GM18868 (cell line): ENCODE measurements around the gene CES3.

Experiments
- ATAC-seq: cut with Tn5 transposase; IDR thresholded peaks from one replicate; pipeline ENCODE4 v1.9.1; 2021; ENCODE audit warnings: mild to moderate bottlenecking, moderate library complexity; ENCODE audit not compliant: unreplicated experiment

Gene CES3

GRCh38 chr16:66926171-66926947 lies 34.7 kb upstream of the CES3 start:
- no peak for ATAC-seq

GRCh38 chr16:66926961-66927436 lies 34.1 kb upstream of the CES3 start:
- ATAC-seq = no peak

- ATAC-seq = no peak
These were observed 33.0 kb upstream of the CES3 start for GRCh38 chr16:66927918-66928649.

GRCh38 chr16:66928702-66929388 lies 32.2 kb upstream of the CES3 start:
- ATAC-seq = no peak

DNA sequence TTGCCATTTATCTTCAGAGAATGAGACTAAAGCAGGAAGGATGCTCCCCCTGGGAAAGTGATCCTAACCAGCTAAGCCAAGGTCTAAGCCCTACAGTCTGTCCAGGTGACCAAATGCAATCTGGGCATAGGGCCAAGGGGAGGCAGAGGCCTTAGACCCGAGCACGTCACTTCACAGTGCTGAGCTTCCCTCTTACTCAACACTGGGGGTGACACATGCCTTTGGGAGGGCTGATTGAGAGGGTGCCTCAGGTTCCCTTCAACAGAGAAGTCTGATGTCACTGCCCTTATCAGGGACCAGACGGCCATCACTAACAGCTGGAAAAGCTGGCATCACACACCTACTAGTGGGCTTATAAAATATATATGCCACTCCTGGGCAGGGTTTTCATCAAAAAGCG lies 30.9 kb upstream of the CES3 start:
- ATAC-seq = no peak

DNA sequence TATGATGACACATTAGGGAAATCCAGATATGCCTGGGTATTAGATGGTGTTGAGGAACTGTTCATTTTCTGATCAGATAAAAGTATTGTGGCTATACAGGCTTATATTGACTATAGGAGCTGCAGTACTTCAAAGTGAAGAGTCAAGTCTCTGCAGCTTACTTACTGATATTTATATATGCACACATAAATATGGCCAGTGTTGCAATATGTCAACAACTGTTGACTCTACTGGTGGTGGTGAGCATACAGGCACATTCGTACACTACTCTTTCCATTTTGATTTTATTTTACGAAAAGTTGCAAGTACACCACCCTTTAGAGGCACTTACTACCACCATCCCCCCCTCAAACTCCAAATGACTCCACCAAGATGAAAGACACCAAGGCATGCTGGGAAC lies 29.4 kb upstream of the CES3 start:
- no peak for ATAC-seq

DNA sequence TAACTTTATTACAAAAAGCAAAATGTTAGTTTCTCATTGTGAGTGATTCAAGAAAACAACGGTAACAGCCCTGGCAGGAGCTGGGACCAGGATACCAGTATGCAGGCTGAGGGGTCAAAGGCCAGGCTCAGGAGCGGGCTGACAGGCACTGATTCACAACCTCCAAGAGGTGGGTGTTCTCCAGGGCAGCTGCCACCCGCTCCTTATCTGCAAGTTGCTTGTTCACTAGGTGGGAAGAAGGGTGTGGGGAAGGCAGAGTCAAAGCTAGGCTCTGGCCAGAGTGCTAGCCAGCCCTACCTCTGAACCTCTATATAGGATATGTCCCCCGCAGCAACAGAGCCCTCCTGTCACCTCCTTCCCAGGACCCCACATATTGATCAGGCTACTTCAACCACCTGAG lies 29.0 kb upstream of the CES3 start:
- ATAC-seq = no peak

- ATAC-seq = no peak
These were observed 27.3 kb upstream of the CES3 start for GRCh38 chr16:66933776-66934137.

GRCh38 chr16:66934138-66934838 lies 26.8 kb upstream of the CES3 start, which contains the start of gene CIAO2B:
CIAO2B (minus strand) TSS chr16:66934402; CDS start chr16:66934364, 38 bp downstream.
- ATAC-seq = peak; percentile 84

GRCh38 chr16:66934839-66935313 lies 26.2 kb upstream of the CES3 start:
- peak; percentile 12 for ATAC-seq

GRCh38 chr16:66935314-66936011 lies 25.6 kb upstream of the CES3 start, which contains the start of gene CES2:
CES2 (plus strand) TSS chr16:66935516; CDS start chr16:66935636, 120 bp downstream.
- ATAC-seq = no peak

- no peak for ATAC-seq
These were observed 24.6 kb upstream of the CES3 start for GRCh38 chr16:66936462-66936861.

GRCh38 chr16:66936889-66937554 lies 24.0 kb upstream of the CES3 start:
- no peak for ATAC-seq

DNA sequence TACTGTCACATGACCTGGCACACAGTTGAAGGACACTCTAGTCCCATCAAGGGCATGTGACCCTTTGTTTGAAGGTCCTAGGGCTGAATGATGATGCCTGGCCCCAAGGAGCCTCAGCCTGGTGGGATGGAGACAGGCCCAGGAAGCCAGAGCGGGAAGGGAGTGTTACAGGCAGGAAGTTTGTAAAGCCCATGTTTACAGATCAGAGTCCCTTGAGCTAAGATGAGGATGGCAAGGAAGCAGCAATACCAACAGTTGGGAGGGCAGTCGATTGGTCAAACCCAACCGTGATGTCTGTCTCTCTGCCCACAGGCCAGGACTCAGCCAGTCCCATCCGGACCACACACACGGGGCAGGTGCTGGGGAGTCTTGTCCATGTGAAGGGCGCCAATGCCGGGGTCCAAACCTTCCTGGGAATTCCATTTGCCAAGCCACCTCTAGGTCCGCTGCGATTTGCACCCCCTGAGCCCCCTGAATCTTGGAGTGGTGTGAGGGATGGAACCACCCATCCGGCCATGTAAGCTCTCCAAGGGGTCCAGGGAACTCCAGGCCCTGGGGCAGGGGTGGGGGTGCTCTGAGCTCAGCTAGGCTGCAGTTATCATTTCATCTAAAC lies 23.2 kb upstream of the CES3 start:
- ATAC-seq = no peak

DNA sequence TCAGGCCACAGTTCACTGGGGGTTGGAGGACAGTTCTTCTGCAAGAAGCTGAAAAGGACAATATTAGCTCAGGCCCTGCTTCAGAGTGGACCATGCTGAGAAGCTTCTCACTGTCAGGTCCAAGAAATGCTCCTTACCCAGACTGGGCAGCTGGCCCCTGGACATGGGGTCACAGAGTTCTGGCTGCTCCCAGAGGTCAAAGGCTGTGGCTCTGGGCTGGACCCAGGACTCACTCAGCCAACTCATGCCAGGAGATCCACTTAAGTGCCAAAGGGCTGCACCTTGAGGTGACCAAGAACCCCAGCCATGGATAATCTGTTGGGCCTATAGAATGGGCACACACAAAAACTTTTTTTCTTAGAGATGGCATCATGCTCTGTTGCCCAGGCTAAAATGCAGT lies 21.7 kb upstream of the CES3 start:
- no peak for ATAC-seq

DNA sequence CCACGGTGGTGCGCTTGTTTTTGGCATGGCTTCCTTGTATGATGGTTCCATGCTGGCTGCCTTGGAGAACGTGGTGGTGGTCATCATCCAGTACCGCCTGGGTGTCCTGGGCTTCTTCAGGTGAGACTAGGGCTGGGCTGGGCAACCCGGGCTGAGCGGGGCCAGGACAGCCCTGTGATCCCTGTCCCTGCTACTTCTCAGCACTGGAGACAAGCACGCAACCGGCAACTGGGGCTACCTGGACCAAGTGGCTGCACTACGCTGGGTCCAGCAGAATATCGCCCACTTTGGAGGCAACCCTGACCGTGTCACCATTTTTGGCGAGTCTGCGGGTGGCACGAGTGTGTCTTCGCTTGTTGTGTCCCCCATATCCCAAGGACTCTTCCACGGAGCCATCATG lies 20.8 kb upstream of the CES3 start:
- ATAC-seq = no peak

DNA sequence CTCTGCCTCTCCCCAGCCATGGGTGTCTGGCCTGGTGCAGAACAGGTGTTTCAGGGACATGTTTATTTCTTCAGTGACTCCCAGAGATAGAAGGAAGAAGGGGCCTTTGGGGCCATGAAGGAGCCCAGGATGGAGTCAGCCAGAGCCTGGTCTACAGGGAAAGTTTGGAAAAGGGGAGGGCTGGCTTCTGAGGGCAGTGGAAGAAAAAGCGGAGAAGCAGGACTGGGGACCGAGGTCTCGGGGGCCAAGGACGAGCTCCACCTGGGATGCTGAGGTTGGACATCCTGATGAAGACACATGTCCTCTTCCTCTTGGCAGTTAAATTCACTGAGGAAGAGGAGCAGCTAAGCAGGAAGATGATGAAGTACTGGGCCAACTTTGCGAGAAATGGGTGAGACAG lies 18.1 kb upstream of the CES3 start:
- ATAC-seq = no peak

DNA sequence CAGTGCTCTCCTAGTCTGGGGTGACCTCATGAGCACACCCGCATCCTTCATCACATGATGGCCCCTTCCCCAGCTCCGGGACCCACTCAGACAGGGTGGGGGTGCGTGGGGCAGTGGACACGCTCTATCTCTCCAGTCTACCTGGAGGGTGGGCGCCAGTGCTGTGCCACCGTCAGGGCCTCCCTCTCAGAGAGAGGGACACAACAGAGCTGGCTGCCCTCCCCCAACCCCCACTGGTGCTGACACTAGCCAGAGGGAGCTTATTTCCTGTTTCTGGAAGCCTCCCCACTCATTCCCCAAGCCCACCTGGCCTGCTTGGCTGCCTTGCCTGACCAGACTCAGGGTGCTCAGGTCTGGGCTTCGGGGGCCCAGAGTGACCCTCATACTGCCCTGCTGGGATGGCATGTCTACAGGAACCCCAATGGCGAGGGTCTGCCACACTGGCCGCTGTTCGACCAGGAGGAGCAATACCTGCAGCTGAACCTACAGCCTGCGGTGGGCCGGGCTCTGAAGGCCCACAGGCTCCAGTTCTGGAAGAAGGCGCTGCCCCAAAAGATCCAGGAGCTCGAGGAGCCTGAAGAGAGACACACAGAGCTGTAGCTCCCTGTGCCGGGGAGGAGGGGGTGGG lies 17.5 kb upstream of the CES3 start:
- ATAC-seq = no peak

GRCh38 chr16:66944054-66944441 lies 17.0 kb upstream of the CES3 start:
- no peak for ATAC-seq
